Stimulated activated naive CD8-positive, alpha-beta T cell treated with anti-CD3 and anti-CD28 coated beads, Interleukin-15, Interleukin-2, amounts not matched to agents 100 ng/mL and 50 ng/mL, for 24 hours (primary cell): Measurements from ENCODE around the gene KCNIP1.
"Not testable (repeated sequence)": the region's sequence is repeated elsewhere in the genome, so short reads cannot be mapped to it uniquely, and the experiment has no call there.

ENCODE experiments used
- H3K27ac Mint-ChIP-seq: one replicate; pipeline ENCODE4 v1.8.0; 2021; ENCODE audit warnings: mild to moderate bottlenecking, mixed read lengths
- H3K27me3 Mint-ChIP-seq: one replicate; pipeline ENCODE4 v1.8.0; 2021; ENCODE audit warnings: mixed read lengths
- H3K36me3 Mint-ChIP-seq: one replicate; pipeline ENCODE4 v1.8.0; 2021; ENCODE audit warnings: low read depth, mixed read lengths
- H3K4me1 Mint-ChIP-seq: one replicate; pipeline ENCODE4 v1.8.0; 2021; ENCODE audit warnings: low read depth, mixed read lengths
- H3K4me3 Mint-ChIP-seq: one replicate; pipeline ENCODE4 v1.8.0; 2021; ENCODE audit warnings: mild to moderate bottlenecking, mixed read lengths
- H3K9me3 Mint-ChIP-seq: one replicate; pipeline ENCODE4 v1.8.0; 2021; ENCODE audit warnings: mixed read lengths

KCNIP1 gene

DNA sequence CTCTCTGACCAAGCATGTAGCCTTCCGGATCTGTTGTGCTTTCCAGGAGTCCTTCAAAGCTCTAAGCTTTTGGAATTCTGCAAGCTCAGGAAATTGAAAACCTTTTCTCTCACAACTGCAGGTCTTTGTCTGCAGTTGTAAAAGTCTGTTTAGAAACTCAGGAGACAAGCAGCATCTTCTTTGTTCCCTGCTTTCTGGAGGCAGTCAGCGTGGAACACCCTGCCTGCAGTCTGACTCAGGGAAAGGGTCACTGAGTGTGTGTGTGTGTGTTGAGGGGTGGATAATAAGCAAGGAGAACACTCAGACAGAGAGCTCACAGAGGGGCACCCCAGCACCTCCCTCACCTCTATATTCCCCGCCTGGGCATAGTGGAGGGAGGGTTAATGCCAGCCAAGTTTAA, 29.1 kb downstream of the KCNIP1 start:
- H3K9me3 Mint-ChIP-seq, result no peaks in the 10 kb centered on the region
- H3K4me1 Mint-ChIP-seq, result no peaks in the 10 kb centered on the region
- H3K4me3 Mint-ChIP-seq, result no peak overlapping the region
- no peak overlapping the region for H3K27ac Mint-ChIP-seq
- peaks cover 22% of the 10 kb centered on the region for H3K27me3 Mint-ChIP-seq
- H3K36me3 Mint-ChIP-seq, result no peaks in the 10 kb centered on the region

DNA sequence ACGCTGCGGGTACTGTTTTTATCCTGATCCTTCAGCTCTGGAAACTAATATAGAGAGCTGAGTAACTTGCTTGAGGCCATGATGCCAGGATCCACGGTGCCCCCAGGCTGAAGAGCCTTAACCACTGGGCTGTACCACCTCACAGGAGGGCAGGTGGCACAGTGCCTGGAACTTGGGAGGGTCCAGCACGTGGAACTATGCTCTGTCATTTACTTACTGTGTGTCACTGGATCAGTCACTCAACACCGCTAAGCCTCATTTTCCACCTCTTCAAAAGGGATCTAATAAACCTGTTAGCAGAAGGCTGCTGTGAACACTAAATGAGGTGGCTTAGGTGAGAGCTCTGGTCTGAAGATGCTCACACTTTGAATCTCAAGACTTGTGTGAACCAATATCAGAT, 29.6 kb downstream of the KCNIP1 start:
- Mint-ChIP-seq H3K4me3 (no peak overlapping the region), H3K9me3 (no peaks in the 10 kb centered on the region), H3K27me3 (peaks cover 22% of the 10 kb centered on the region), H3K27ac (no peak overlapping the region), H3K36me3 (no peaks in the 10 kb centered on the region), H3K4me1 (no peaks in the 10 kb centered on the region)

DNA sequence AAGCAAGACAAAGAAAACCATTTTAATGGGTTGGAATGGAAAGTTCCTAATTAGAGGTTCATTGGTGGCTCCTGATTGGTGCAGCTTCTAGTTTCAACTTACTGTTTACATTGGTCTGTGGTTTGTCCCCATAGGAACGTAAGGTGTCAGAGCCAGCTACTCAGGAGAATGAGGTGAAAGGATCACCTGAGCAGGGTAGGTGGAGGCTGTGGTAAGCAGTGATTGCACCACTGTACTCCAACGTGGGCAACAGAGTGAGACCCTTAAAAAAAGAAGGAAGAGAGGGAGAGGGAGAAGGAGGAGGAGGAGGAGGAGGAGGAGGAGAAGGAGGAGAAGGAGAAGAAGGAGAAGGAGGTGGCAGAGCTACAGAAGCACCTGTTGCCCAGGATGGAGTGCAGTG, 30.4 kb downstream of the KCNIP1 start:
- Mint-ChIP-seq H3K27me3 (peaks cover 25% of the 10 kb centered on the region), H3K9me3 (no peaks in the 10 kb centered on the region), H3K27ac (no peak overlapping the region), H3K4me1 (no peaks in the 10 kb centered on the region), H3K4me3 (no peak overlapping the region), H3K36me3 (no peaks in the 10 kb centered on the region)

DNA sequence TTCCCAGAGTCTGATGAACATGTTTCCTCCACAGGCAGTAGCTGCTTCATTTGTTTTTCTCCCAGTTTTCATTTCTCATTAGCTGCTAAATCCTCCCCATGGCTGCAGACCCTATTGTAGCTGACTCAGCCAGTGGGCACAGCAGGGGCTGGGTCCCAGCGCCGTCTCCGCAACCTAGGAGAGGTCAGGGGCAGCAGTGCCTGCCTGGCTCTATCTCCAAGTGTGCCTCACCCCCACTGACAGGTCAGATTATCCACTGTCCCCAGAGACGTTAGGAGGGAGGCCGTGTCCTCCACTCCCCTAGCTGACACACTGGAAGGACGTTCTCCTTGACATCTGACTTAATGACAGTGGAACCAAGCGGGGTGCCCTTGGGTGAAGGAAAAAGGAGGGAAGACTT, 31.1 kb downstream of the KCNIP1 start:
- no peak overlapping the region for H3K4me3 Mint-ChIP-seq
- H3K9me3 Mint-ChIP-seq, result no peaks in the 10 kb centered on the region
- no peaks in the 10 kb centered on the region for H3K4me1 Mint-ChIP-seq
- H3K27ac Mint-ChIP-seq, result no peak overlapping the region
- H3K27me3 Mint-ChIP-seq, result peaks cover 25% of the 10 kb centered on the region
- H3K36me3 Mint-ChIP-seq, result no peaks in the 10 kb centered on the region

DNA sequence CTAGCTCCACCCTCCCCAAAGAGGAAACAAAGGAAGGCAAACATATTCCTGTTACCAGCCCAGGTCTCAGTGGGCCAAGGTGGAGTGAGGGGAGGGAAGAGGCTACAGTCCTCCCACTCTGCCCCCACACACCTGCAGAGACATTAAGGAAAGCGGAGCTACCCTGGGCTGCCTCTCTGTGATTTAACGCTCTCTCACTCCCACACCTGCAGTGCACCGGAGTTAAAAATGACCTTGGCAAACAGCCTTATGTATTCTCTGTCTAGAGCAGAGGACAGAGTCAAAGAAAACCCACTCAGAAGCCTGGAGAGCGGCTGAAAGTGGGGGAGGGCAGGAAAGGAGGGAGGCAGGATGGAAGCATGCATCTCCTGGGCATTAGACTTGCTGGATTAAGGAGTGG, 32.7 kb downstream of the KCNIP1 start:
- H3K4me1 Mint-ChIP-seq, result no peaks in the 10 kb centered on the region
- no peak overlapping the region for H3K27ac Mint-ChIP-seq
- no peaks in the 10 kb centered on the region for H3K36me3 Mint-ChIP-seq
- peaks cover 25% of the 10 kb centered on the region for H3K27me3 Mint-ChIP-seq
- no peaks in the 10 kb centered on the region for H3K9me3 Mint-ChIP-seq
- no peak overlapping the region for H3K4me3 Mint-ChIP-seq

DNA sequence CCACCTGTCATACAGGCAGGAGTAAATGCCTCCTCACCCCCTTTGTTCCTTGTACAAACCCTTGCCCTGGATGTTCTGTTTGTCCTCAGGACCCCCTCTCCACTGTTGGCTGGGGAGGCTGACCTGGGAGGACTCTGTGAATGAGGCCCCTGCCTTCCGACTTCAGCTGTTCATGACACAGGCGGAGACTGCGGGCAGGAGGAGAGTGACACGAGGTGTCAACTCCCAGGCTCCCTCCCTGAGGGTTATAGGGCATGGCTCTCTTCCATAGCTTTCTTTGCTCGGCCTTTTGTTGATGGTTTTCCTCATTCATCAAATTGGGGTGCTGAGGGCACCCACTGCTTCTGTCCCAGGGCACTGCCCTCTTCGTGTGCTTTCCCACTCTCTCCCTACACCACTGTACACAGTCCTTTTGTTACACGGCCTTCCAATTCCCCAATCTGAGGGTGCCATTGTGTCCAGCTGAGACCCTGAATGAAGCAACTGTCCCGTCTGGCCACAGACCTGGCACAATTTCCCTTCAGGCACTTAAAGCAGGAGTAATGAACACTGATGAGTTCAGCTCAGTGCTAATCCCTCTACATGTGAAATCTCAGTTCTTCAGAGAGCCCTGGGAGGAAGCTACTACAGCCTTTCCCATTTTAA, 33.8 kb downstream of the KCNIP1 start:
- peaks cover 18% of the 10 kb centered on the region for H3K27me3 Mint-ChIP-seq
- no peak overlapping the region for H3K27ac Mint-ChIP-seq
- H3K9me3 Mint-ChIP-seq, result no peaks in the 10 kb centered on the region
- no peak overlapping the region for H3K4me3 Mint-ChIP-seq
- H3K36me3 Mint-ChIP-seq, result no peaks in the 10 kb centered on the region
- no peaks in the 10 kb centered on the region for H3K4me1 Mint-ChIP-seq

DNA sequence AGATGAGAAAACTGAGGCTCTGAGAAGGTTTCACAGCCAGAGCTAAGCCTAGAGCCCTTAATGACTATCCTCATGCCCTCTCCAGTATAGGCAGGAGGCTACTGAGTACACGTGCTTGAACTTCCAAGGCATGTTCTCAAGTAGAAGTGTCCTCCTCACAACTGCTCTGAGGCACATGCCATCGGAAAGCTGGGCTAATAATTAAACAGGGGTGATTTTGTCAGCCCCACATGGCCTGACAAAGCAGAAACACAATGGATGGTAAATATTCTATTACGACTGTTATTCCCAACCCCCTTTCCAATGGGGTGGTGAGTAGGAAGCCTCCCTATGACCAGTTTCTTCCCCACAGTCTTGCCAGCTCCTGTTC, 34.3 kb downstream of the KCNIP1 start:
- no peaks in the 10 kb centered on the region for H3K4me1 Mint-ChIP-seq
- H3K27me3 Mint-ChIP-seq, result peaks cover 13% of the 10 kb centered on the region
- no peaks in the 10 kb centered on the region for H3K36me3 Mint-ChIP-seq
- no peak overlapping the region for H3K27ac Mint-ChIP-seq
- H3K4me3 Mint-ChIP-seq, result no peak overlapping the region
- H3K9me3 Mint-ChIP-seq, result no peaks in the 10 kb centered on the region

DNA sequence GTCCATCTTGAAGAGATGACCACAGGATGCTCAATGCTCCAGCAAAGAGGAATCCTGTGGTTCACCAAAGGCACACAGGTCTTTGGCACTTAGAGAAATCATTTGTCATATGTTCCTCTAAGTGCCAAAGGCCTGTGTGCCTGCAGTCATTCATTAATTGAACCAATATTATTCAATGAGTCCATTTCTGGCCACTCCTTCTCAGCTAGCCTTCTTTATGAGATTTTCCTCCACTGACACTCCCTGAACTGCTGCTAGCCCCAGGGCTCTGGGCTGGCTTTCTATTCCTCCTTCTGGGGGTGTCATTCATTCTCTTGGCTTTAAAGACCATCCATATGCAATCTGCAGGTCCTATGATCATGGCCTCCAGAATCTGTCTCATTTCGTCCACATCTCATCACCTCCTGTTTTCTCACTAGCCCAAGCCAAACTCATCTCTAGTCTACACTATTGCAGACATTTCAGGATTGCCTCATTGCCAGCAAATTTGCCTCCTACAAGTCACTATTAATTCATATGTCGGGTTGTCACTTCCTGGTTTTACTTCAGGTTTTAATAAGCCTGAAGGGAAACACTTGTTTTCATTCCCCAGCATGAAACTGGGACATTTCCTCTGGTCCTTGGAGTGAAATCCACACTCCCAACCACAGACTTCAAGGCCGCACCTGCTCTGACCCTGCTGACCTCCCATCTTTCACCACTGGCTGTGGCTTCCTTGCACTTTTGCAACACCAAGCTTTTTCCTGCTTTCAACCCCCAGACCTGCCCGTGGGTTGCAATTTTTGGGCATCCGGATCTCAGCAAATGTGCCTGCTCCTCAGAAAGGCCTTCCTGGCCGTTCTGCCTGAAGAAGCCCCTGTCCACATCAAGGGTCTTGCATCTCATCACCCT, 35.1 kb downstream of the KCNIP1 start:
- no peak overlapping the region for H3K27ac Mint-ChIP-seq
- H3K36me3 Mint-ChIP-seq, result no peaks in the 10 kb centered on the region
- H3K27me3 Mint-ChIP-seq, result peaks cover 13% of the 10 kb centered on the region
- no peak overlapping the region for H3K4me3 Mint-ChIP-seq
- no peaks in the 10 kb centered on the region for H3K9me3 Mint-ChIP-seq
- H3K4me1 Mint-ChIP-seq, result no peaks in the 10 kb centered on the region

DNA sequence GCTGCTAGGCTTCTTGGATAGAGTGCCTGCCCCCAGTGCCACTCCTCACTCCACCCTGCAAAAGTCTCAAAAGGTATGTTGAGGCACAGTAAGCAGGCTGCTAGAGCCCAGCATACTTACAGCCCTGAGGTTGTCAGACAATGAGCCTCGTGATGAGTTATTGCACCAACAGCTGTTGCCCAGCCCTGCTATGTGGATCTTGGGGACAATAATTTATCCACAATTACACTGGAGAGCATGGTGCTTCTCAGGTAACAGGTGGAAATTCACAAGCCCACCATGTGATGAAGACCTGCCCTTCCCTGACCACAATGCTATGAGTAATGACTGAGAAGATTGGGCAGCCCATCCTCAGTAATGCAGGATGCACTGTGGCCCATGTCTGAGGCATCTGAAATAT, 36.5 kb downstream of the KCNIP1 start:
- Mint-ChIP-seq H3K27ac (no peak overlapping the region), H3K36me3 (no peaks in the 10 kb centered on the region), H3K4me1 (no peaks in the 10 kb centered on the region), H3K9me3 (peaks cover 6% of the 10 kb centered on the region), H3K27me3 (peaks cover 20% of the 10 kb centered on the region), H3K4me3 (no peak overlapping the region)

DNA sequence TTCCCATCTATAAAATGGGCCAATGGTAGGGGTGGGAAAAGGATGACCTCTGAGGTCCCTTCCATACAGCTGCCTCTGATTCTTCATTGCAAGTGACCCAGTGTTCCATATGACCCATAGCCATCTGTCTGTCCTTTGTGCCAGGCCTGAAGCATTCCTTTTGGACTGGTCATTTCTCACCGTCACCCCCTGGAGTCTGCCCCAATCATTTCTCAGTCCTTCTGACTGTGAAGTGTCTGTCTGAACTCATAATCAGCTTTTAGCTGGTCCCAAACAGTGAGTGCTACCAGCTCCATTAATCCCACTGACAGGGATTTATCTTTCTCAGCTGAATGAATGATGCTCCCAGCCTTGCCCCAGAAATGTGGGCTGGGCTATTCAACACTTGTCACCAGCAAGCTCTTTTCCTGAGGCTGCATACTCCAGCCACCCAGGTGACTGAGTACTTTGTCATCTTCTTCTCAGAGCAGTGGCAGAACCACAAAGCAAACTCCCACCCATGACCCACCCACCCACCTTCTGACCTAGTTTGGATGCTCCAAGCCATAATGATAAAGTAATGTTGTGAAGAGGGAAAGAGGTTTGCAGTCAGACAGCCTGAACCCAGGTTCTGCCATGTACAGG, 37.4 kb downstream of the KCNIP1 start:
- H3K27me3 Mint-ChIP-seq, result peaks cover 25% of the 10 kb centered on the region

DNA sequence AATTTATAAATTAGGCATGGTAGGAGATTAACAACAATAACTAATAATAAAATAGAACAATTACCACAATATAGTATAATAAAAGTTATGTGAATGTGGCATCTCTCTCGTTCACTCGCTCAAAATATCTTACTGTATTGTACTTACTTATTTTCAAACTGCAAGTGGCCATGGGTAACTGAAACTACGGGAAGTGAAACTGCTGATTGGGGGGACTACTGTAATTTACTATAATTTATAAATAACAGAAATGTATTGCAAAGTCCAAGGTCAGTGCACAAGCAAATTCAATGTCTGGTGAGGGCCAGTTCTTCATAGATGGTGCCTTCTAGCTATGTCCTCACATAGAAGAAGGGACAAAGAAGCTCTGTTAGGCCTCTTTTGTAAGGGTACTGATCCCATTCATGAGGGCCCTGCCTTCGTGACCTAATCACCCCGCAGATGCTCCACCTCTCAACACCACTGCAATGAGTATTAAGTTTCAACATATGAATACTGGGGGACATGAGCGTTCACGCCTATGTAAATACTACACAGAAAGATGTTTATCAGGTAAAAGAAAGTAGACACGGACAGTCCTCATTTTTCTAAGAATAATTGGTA, 39.0 kb downstream of the KCNIP1 start:
- Mint-ChIP-seq H3K27ac (no peak overlapping the region), H3K4me1 (no peaks in the 10 kb centered on the region), H3K36me3 (no peaks in the 10 kb centered on the region), H3K4me3 (no peak overlapping the region), H3K9me3 (peaks cover 13% of the 10 kb centered on the region), H3K27me3 (peaks cover 28% of the 10 kb centered on the region)

More for the DNA sequence above, 37.4 kb downstream of the KCNIP1 start:
- H3K27ac Mint-ChIP-seq, result no peak overlapping the region
- H3K36me3 Mint-ChIP-seq, result no peaks in the 10 kb centered on the region
- H3K4me1 Mint-ChIP-seq, result no peaks in the 10 kb centered on the region
- H3K4me3 Mint-ChIP-seq, result no peak overlapping the region
- peaks cover 13% of the 10 kb centered on the region for H3K9me3 Mint-ChIP-seq

DNA sequence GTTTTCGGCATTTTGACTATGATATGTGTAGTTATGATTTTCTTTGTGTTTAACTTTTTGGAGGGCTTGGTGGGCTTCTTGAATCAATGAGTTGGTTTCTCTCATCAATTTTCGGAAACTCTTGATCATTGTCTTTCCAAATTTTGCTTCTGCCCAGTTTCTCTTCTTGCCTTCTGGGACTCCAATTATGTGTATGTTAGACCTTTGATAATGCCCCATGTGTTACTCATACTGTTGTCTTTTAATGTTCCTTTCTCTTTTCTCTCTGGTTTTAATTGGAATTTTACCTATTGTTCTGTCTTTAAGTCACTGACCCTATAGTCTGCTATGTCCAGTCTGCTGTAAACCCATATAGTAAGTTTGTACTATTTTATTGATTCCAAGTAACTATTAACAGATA, 41.5 kb downstream of the KCNIP1 start:
- no peaks in the 10 kb centered on the region for H3K4me1 Mint-ChIP-seq
- H3K36me3 Mint-ChIP-seq, result no peaks in the 10 kb centered on the region
- H3K9me3 Mint-ChIP-seq, result peaks cover 13% of the 10 kb centered on the region
- no peak overlapping the region for H3K4me3 Mint-ChIP-seq
- no peak overlapping the region for H3K27ac Mint-ChIP-seq
- H3K27me3 Mint-ChIP-seq, result peaks cover 25% of the 10 kb centered on the region

DNA sequence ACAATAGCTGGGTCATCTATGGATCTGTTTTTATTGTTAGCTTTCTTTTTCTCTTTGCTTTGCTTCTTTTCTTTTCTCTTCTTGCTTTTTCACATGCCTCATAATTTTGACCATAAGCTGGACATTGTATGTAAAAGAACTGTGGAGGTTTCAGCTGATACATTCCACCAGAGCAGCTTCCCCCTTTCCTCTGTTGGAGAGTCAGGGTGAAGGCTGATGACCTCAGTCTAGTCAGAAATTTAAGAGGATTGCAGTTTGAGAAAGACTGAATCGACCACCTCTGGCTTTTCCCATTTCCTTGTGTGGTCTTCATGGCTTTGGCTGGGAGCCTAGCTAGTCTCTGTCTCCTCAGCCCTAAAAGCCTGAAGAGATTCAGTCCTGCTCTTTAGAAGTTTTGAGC, 42.0 kb downstream of the KCNIP1 start:
- H3K27ac Mint-ChIP-seq, result no peak overlapping the region
- H3K27me3 Mint-ChIP-seq, result peaks cover 25% of the 10 kb centered on the region
- H3K9me3 Mint-ChIP-seq, result peaks cover 13% of the 10 kb centered on the region
- no peak overlapping the region for H3K4me3 Mint-ChIP-seq
- no peaks in the 10 kb centered on the region for H3K36me3 Mint-ChIP-seq
- H3K4me1 Mint-ChIP-seq, result no peaks in the 10 kb centered on the region

DNA sequence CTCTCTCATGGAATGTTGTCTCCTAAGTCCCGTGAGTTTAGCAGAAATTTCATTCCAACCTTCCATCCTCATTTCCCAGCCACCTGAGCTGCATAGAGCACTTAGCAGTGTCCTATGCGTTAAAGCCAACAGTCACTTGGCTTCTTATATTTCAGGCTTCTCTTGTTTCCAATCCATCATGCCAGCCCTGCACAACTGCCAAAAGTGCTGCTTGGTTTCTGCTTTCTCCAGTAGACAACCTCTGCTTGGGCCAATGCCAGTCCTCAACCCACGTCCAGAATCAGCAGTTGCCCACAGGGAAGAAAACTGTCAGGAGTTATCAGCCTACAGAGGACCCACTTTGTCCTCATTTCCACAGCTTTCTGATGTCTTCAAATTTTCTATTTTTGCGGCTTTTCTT, 42.5 kb downstream of the KCNIP1 start:
- Mint-ChIP-seq H3K9me3 (peaks cover 13% of the 10 kb centered on the region), H3K27ac (no peak overlapping the region), H3K4me1 (no peaks in the 10 kb centered on the region), H3K36me3 (no peaks in the 10 kb centered on the region), H3K4me3 (no peak overlapping the region), H3K27me3 (peaks cover 25% of the 10 kb centered on the region)

DNA sequence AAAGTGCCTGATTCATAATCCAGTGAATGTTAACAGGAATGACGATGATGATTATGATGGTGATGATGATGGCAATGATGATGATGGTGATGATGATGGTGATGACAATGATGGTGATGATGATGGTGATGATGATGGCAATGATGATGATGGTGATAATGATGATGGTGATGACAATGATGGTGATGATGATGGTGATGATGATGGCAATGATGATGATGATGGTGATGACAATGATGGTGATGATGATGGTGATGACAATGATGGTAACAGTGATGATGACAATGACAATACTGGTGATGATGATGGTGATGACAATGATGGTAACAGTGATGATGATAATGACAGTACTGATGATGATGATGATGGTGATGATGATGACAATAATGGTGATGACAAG, 46.6 kb downstream of the KCNIP1 start:
- not testable (repeated sequence) for H3K4me1 Mint-ChIP-seq, H3K27ac Mint-ChIP-seq, H3K9me3 Mint-ChIP-seq, H3K4me3 Mint-ChIP-seq, H3K36me3 Mint-ChIP-seq
- H3K27me3 Mint-ChIP-seq, result peaks cover 26% of the 10 kb centered on the region
